Measurements from ENCODE around the gene TREML4. TPM values are rescaled to one million over a fixed set of nuclear protein-coding genes. Genes with fewer than 3 reads are reported as not detected.

TREML4 gene
- total RNA-seq, 1 donor from 2014 or later = not detected

DNA sequence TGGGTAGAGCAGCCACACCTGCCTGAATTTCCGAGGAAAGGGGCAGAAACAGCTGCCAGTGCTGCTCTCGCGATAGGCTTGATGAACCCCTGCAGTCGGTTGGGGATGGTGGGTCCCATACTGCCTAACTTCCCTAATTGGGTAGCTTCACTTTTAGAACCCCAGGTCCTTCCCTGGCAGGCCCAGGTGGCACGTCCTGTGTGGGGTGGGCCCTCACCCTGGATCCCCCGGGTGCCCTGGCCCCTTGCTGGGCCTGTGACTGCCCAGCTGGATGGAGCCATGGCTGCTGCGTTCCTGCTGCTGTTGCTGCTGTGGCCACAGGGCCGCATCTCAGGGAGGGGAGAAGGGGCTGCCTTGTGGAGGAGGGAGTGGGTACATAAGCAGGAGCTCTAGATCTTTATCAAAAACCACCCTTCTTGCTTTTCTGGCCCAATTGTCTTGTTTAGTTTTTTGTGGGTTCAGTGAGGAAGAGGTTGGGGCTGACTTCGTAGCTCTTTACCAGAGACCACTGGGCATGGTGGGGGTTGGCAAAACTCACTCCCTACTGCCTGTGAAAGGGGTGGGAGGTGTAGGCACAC lies 19.2 kb downstream of the TREML4 start:
- Mint-ChIP-seq H3K4me1 (ENCODE audit: low read depth) (peaks cover 4% of the 10 kb centered on the region), H3K36me3 (ENCODE audit: low read depth) (no peaks in the 10 kb centered on the region), H3K9me3 (peaks cover 6% of the 10 kb centered on the region), H3K27ac (no peak overlapping the region), H3K4me3 (no peak overlapping the region), H3K27me3 (ENCODE audit: insufficient read depth) (peaks cover 8% of the 10 kb centered on the region)
- intact Hi-C loops (cut with micrococcal nuclease) = no loop called here
- no peak for DNase-seq (ENCODE audit: low spot score)

DNA sequence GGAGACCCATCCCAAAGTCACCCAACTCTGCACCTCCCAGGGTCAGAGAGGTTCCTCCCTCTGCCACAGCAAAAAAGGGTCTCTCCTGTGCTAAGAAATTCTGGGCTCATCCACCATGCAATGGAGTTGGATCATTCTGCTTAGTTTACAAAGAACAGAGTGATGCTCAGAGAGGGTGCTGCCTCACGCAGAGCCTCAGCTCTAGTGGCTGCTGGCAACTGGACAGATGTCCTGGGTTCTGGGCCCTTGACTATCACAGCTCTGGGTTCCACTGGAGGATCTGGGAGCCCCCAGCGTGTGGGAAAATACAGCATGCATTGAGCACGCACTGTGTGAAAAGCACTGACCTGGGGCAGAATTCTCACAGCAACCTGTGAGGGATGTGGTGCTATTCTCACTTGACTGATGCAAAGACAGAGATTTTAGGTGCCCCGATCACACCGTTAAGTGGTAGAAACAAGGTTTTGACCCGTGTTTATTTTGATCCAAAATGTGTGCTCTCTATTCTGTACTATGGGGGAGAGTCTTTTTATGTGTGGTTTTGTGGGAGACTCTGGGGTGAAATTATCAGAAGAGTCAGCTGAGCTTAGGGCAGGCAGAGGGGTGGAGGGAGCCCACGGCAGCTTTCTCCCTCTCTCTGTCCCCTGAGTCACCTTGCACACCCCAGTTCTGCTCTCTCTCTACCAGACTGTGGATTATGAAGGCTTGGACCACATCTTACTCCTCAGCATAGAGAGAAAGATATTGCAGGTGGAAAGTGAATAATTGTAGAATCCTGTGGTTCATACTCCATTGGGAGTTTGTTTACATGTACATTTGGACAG lies 19.9 kb downstream of the TREML4 start:
- Mint-ChIP-seq H3K27ac (no peak overlapping the region), H3K36me3 (ENCODE audit: low read depth) (peaks cover 2% of the 10 kb centered on the region), H3K4me1 (ENCODE audit: low read depth) (peaks cover 4% of the 10 kb centered on the region), H3K4me3 (no peak overlapping the region), H3K27me3 (ENCODE audit: insufficient read depth) (peaks cover 13% of the 10 kb centered on the region), H3K9me3 (peaks cover 10% of the 10 kb centered on the region)
- no peak for DNase-seq (ENCODE audit: low spot score)
- intact Hi-C loops (cut with micrococcal nuclease) = no loop called here

DNA sequence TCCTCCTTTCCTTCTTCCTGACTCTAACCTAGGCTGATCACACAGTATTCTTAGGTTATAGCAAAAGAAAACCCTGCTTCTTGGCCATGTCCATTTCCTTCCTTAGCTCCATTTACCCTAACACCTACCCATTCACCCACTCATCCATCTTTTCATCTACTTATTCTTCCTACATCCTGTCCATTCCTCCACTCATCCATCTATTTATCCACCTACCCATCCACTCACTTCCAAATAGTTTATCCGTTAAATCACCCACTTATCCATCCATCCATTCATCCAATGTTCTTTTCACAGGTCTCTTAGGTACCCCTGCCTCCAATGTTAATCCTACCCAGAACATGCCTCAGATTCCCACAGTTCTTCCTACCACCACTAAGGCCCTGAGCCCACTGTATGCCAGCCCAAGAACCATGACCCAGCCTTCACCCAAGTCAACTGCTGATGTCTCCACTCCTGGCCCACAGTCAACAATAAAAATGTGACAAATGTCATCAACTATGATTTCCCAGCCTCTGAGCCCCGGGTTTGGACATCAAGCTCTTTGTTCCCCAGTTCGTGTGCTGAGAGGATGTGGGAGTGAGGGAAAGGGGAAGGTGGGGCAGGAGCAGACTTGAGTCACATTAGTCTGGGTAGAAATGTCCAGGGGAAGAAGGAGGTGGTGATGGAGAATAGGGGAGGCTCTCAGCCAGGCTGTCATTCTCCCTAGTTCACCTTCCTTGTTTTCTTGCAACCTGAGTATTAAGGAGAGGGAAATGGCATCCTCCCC lies 24.4 kb downstream of the TREML4 start:
- no peak for DNase-seq (ENCODE audit: low spot score)
- Mint-ChIP-seq H3K36me3 (ENCODE audit: low read depth) (peaks cover 2% of the 10 kb centered on the region), H3K27ac (no peak overlapping the region), H3K27me3 (ENCODE audit: insufficient read depth) (peaks cover 8% of the 10 kb centered on the region), H3K4me1 (ENCODE audit: low read depth) (peaks cover 12% of the 10 kb centered on the region), H3K4me3 (no peak overlapping the region), H3K9me3 (peaks cover 6% of the 10 kb centered on the region)
- intact Hi-C loops (cut with micrococcal nuclease) = no loop called here

- no peak for DNase-seq (ENCODE audit: low spot score)
- Mint-ChIP-seq H3K27me3 (ENCODE audit: insufficient read depth) (peaks cover 8% of the 10 kb centered on the region), H3K4me3 (no peak overlapping the region), H3K27ac (no peak overlapping the region), H3K9me3 (peaks cover 13% of the 10 kb centered on the region), H3K36me3 (ENCODE audit: low read depth) (peaks cover 2% of the 10 kb centered on the region), H3K4me1 (ENCODE audit: low read depth) (peaks cover 8% of the 10 kb centered on the region)
- intact Hi-C loops (cut with micrococcal nuclease) = no loop called here
These were observed 27.0 kb downstream of the TREML4 start for GRCh38 chr6:41255110-41255509.

- Mint-ChIP-seq H3K27ac (no peak overlapping the region), H3K9me3 (peaks cover 13% of the 10 kb centered on the region), H3K36me3 (ENCODE audit: low read depth) (peaks cover 2% of the 10 kb centered on the region), H3K27me3 (ENCODE audit: insufficient read depth) (peaks cover 11% of the 10 kb centered on the region), H3K4me1 (ENCODE audit: low read depth) (peaks cover 8% of the 10 kb centered on the region), H3K4me3 (no peak overlapping the region)
- intact Hi-C loops (cut with micrococcal nuclease) = no loop called here
- no peak for DNase-seq (ENCODE audit: low spot score)
These were observed 27.6 kb downstream of the TREML4 start for GRCh38 chr6:41255638-41256246.

GRCh38 chr6:41256383-41256782 lies 28.2 kb downstream of the TREML4 start:
- no peak for DNase-seq (ENCODE audit: low spot score)
- H3K27me3 Mint-ChIP-seq (ENCODE audit: insufficient read depth) = peaks cover 11% of the 10 kb centered on the region
- intact Hi-C loops (cut with micrococcal nuclease) = no loop called here
- H3K36me3 Mint-ChIP-seq (ENCODE audit: low read depth) = peaks cover 2% of the 10 kb centered on the region
- H3K27ac Mint-ChIP-seq = no peak overlapping the region
- peaks cover 17% of the 10 kb centered on the region for H3K9me3 Mint-ChIP-seq
- H3K4me3 Mint-ChIP-seq = no peak overlapping the region
- peaks cover 8% of the 10 kb centered on the region for H3K4me1 Mint-ChIP-seq (ENCODE audit: low read depth)

DNA sequence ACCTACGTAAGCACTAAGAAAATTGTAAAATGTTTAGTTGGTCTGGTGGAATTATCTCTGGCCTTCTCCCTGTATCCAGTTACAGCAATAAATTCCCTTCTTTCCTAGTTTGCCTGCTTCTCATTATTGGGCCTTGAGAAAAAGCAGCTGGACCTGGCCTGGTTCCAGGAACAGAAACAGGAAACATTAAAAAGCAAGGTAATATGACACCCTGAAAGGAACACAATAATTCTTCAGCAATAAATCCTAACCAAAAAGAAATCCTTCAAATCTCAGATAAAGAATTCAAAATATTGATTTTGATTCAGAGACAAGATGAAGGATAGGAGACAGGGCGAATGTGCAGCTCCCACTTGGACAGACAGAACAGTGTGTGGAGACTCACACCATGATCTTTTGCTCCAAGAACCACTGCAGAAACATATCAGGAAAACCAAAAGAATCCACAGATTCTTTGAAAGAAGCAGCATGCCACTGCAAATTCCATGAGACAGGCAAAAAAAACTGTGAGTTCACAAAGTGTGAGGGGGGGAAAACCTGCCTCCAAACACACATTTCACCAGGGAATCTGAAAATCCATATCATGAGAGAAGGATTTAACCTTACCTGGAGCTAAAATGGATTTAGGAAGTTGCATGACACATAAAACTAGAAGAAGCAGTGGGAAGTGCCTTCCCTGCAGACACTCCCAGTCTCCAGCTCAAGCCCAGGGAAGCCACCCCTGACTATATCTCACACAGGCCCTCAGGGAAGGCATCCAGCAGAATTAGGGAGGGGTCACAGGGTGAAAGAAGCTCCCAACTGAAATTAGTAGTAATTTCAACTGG lies 29.4 kb downstream of the TREML4 start:
- H3K27me3 Mint-ChIP-seq (ENCODE audit: insufficient read depth) = peaks cover 7% of the 10 kb centered on the region
- intact Hi-C loops (cut with micrococcal nuclease) = no loop called here
- H3K27ac Mint-ChIP-seq = no peak overlapping the region
- peaks cover 23% of the 10 kb centered on the region for H3K9me3 Mint-ChIP-seq
- no peak overlapping the region for H3K4me3 Mint-ChIP-seq
- no peak for DNase-seq (ENCODE audit: low spot score)
- peaks cover 8% of the 10 kb centered on the region for H3K4me1 Mint-ChIP-seq (ENCODE audit: low read depth)
- peaks cover under 1% of the 10 kb centered on the region for H3K36me3 Mint-ChIP-seq (ENCODE audit: low read depth)

DNA sequence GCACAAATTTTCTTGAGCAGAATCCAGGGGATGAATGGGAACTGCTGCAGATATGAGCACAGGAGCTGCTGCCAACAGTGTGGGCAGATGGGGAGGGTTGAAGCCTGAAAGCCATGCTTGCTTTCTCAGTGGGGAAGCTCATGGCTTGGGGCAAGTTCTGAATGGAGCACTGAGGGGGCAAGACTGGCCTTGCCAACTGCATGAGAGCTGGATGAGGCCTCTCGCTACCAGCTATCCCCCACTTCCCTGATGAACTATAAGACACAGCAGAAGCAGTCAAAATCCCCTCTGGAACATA lies 30.0 kb downstream of the TREML4 start:
- intact Hi-C loops (cut with micrococcal nuclease) = no loop called here
- H3K27ac Mint-ChIP-seq = no peak overlapping the region
- peaks cover 4% of the 10 kb centered on the region for H3K27me3 Mint-ChIP-seq (ENCODE audit: insufficient read depth)
- no peaks in the 10 kb centered on the region for H3K36me3 Mint-ChIP-seq (ENCODE audit: low read depth)
- peaks cover 25% of the 10 kb centered on the region for H3K9me3 Mint-ChIP-seq
- H3K4me1 Mint-ChIP-seq (ENCODE audit: low read depth) = peaks cover 8% of the 10 kb centered on the region
- DNase-seq (ENCODE audit: low spot score) = no peak
- no peak overlapping the region for H3K4me3 Mint-ChIP-seq

- H3K4me3 Mint-ChIP-seq = no peak overlapping the region
- no peak for DNase-seq (ENCODE audit: low spot score)
- no peaks in the 10 kb centered on the region for H3K36me3 Mint-ChIP-seq (ENCODE audit: low read depth)
- H3K4me1 Mint-ChIP-seq (ENCODE audit: low read depth) = no peaks in the 10 kb centered on the region
- H3K27me3 Mint-ChIP-seq (ENCODE audit: insufficient read depth) = peaks cover 7% of the 10 kb centered on the region
- no peak overlapping the region for H3K27ac Mint-ChIP-seq
- H3K9me3 Mint-ChIP-seq = peaks cover 33% of the 10 kb centered on the region
- intact Hi-C loops (cut with micrococcal nuclease) = no loop called here
These were observed 34.3 kb downstream of the TREML4 start for GRCh38 chr6:41262401-41262800.

DNA sequence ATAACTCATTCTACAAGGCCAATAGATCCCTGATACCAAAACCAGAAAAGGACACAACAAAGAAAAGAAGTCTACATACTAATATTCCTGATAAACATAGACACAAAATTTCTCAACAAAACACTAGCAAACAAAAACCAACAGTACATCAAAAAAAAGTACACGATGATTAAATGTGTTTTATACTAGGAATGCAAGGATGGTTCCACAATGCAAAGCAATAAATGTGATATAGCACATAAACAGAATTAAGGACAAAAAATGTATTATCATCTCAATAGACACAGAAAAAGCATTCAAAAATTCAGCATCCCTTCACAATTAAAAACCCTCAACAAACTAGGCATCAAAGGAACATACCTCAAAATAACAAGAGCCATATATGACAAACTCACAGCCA lies 35.1 kb downstream of the TREML4 start:
- H3K9me3 Mint-ChIP-seq = peaks cover 33% of the 10 kb centered on the region
- no peak overlapping the region for H3K4me3 Mint-ChIP-seq
- no peak for DNase-seq (ENCODE audit: low spot score)
- peaks cover 7% of the 10 kb centered on the region for H3K27me3 Mint-ChIP-seq (ENCODE audit: insufficient read depth)
- H3K36me3 Mint-ChIP-seq (ENCODE audit: low read depth) = no peaks in the 10 kb centered on the region
- intact Hi-C loops (cut with micrococcal nuclease) = no loop called here
- H3K4me1 Mint-ChIP-seq (ENCODE audit: low read depth) = no peaks in the 10 kb centered on the region
- no peak overlapping the region for H3K27ac Mint-ChIP-seq

DNA sequence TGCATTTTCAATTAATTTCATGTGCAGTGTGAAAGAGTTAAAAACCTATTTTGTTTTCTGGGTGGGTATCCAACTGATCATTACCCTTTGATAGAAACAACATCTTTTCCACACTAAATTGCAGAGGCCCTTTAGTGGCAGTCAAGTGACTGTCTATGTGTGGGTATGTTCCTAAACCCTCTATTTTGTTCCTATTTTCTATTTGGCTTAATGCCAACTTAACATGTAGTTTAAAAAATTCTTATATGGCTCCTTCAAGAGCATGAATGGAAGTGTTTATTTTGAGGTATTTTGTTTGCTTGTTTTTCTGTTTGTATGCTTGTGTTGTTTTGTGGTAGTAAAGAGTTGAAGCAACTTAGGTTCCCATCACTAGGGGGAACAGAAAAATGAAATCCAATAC lies 38.4 kb downstream of the TREML4 start:
- Mint-ChIP-seq H3K4me3 (no peak overlapping the region), H3K27ac (no peak overlapping the region), H3K9me3 (peaks cover 20% of the 10 kb centered on the region), H3K27me3 (ENCODE audit: insufficient read depth) (peaks cover 4% of the 10 kb centered on the region), H3K4me1 (ENCODE audit: low read depth) (peaks cover under 1% of the 10 kb centered on the region), H3K36me3 (ENCODE audit: low read depth) (no peaks in the 10 kb centered on the region)
- intact Hi-C loops (cut with micrococcal nuclease) = no loop called here
- no peak for DNase-seq (ENCODE audit: low spot score)

- peaks cover 5% of the 10 kb centered on the region for H3K9me3 Mint-ChIP-seq
- intact Hi-C loops (cut with micrococcal nuclease) = no loop called here
- DNase-seq (ENCODE audit: low spot score) = no peak
- no peak overlapping the region for H3K27ac Mint-ChIP-seq
- no peak overlapping the region for H3K4me3 Mint-ChIP-seq
- peaks cover 1% of the 10 kb centered on the region for H3K36me3 Mint-ChIP-seq (ENCODE audit: low read depth)
- H3K4me1 Mint-ChIP-seq (ENCODE audit: low read depth) = peaks cover 10% of the 10 kb centered on the region
- peaks cover 2% of the 10 kb centered on the region for H3K27me3 Mint-ChIP-seq (ENCODE audit: insufficient read depth)
These were observed 40.3 kb downstream of the TREML4 start for GRCh38 chr6:41268478-41268877.

Data from activated T-helper 1 cell treated with anti-CD3 and anti-CD28 coated beads, Interleukin-12 subunit alpha, Interleukin-12 subunit beta, Interleukin-2, Interleukin-4 antibody, amounts not matched to agents 30 ng/mL and 10 ng/mL and 1 ng/mL, durations not matched to agents 14 hours and 24 hours and 36 hours (primary cell).